IPS DF 19.7 (cell line): ENCODE measurements around the gene CACNA1H.
"Not testable (repeated sequence)": the region's sequence is repeated elsewhere in the genome, so short reads cannot be mapped to it uniquely, and the experiment has no call there.

ENCODE experiments used
- DNase-seq: peaks from one replicate; pipeline ENCODE4 v3.0.0-alpha.2; 2013; ENCODE audit warnings: low read depth, low spot score

The CACNA1H gene

GRCh38 chr16:1247903-1248537, 95.1 kb downstream of the CACNA1H start:
- DNase-seq: not testable (repeated sequence)

- not testable (repeated sequence) for DNase-seq
These were observed 96.3 kb downstream of the CACNA1H start for GRCh38 chr16:1249031-1249755.

GRCh38 chr16:1253701-1254364, 100.9 kb downstream of the CACNA1H start:
- DNase-seq: not testable (repeated sequence)

GRCh38 chr16:1254821-1255220, 101.9 kb downstream of the CACNA1H start:
- not testable (repeated sequence) for DNase-seq

- not testable (repeated sequence) for DNase-seq
These were observed 102.6 kb downstream of the CACNA1H start, which contains the start of gene TPSD1 for GRCh38 chr16:1255276-1256122. TPSD1 (plus strand) TSS chr16:1256069; CDS start chr16:1256281, 212 bp downstream.

- not testable (repeated sequence) for DNase-seq
These were observed 103.5 kb downstream of the CACNA1H start for GRCh38 chr16:1256296-1256873.

GRCh38 chr16:1256874-1257322, 104.0 kb downstream of the CACNA1H start:
- no peak for DNase-seq

GRCh38 chr16:1257561-1258224, 104.8 kb downstream of the CACNA1H start:
- no peak for DNase-seq

GRCh38 chr16:1258225-1258600, 105.3 kb downstream of the CACNA1H start:
- DNase-seq: no peak

- no peak for DNase-seq
These were observed 106.2 kb downstream of the CACNA1H start for GRCh38 chr16:1258906-1259759.

- no peak for DNase-seq
These were observed 106.8 kb downstream of the CACNA1H start for GRCh38 chr16:1259760-1260068.

- no peak for DNase-seq
These were observed 107.3 kb downstream of the CACNA1H start for GRCh38 chr16:1260101-1260680.

GRCh38 chr16:1261131-1261892, 108.4 kb downstream of the CACNA1H start:
- DNase-seq: no peak

- DNase-seq: no peak
These were observed 109.4 kb downstream of the CACNA1H start for GRCh38 chr16:1262210-1262845.

- DNase-seq: no peak
These were observed 109.9 kb downstream of the CACNA1H start for GRCh38 chr16:1262846-1263221.

GRCh38 chr16:1263591-1264344, 110.9 kb downstream of the CACNA1H start:
- DNase-seq: no peak

- DNase-seq: no peak
These were observed 111.6 kb downstream of the CACNA1H start for GRCh38 chr16:1264345-1265089.
